GM19240 (cell line): ENCODE measurements around the gene KRT71.

Source experiments
- DNase-seq: peaks from one replicate; pipeline ENCODE4 v3.0.0; 2011; ENCODE audit warnings: low spot score; ENCODE audit not compliant: insufficient read length

KRT71 gene

GRCh38 chr12:52497975-52498374, 55.0 kb downstream of the KRT71 start:
- no peak for DNase-seq

GRCh38 chr12:52496590-52497071, 56.3 kb downstream of the KRT71 start:
- no peak for DNase-seq

- DNase-seq = no peak
Observed at GRCh38 chr12:52496054-52496453, 56.9 kb downstream of the KRT71 start.

- no peak for DNase-seq
Observed at GRCh38 chr12:52495389-52495788, 57.6 kb downstream of the KRT71 start.

- DNase-seq = no peak
Observed at GRCh38 chr12:52494518-52494917, 58.4 kb downstream of the KRT71 start.

- no peak for DNase-seq
Observed at GRCh38 chr12:52494100-52494499, 58.8 kb downstream of the KRT71 start.
